A673 (cell line): ENCODE results near the gene GNRHR. TPM values are rescaled to one million over a fixed set of nuclear protein-coding genes. Genes with fewer than 3 reads are reported as not detected.
"Not testable (repeated sequence)": the region's sequence is repeated elsewhere in the genome, so short reads cannot be mapped to it uniquely, and the experiment has no call there.

Experiments
- BruUV-seq: library from RNA; stranded (reverse); fragments of 400-500 nt; replicated peaks from 2 replicates; lab custom pipeline; 2021; lab: Mats Ljungman, UMichigan
- CTCF ChIA-PET: fragments of 300-600 bp; sonication (Branson Sonifier 250); formaldehyde crosslinking; loops from one replicate; lab custom pipeline; 2022; ENCODE audit warnings: antibody characterized with exemption; lab: Charles Lee
- POLR2A ChIA-PET: fragments of 300-600 bp; sonication (Branson Sonifier 250); formaldehyde crosslinking; loops from one replicate; lab custom pipeline; 2022; ENCODE audit warnings: antibody characterized with exemption; ENCODE audit not compliant: low non-redundant PET; lab: Charles Lee
- DNase-seq: peaks from one replicate; pipeline ENCODE4 v3.0.0-alpha.2; 2015; ENCODE audit warnings: low spot score
- H3K27ac ChIP-seq: fragments of 200-600 bp; sonication (generic); 2 replicates; pipeline ENCODE4 v1.5.1; 2016; ENCODE audit warnings: mixed run types, low read depth, mild to moderate bottlenecking, mixed read lengths, antibody characterized with exemption, low read length; ENCODE audit not compliant: poor library complexity, severe bottlenecking
- H3K27me3 ChIP-seq: fragments of 200-600 bp; sonication (generic); replicated peaks from 2 replicates; pipeline ENCODE4 v1.6.1; 2017; ENCODE audit warnings: mixed run types, low read depth, mild to moderate bottlenecking, mixed read lengths, antibody characterized with exemption, low read length; ENCODE audit not compliant: insufficient read depth, poor library complexity
- H3K36me3 ChIP-seq: fragments of 200-600 bp; sonication (generic); 2 replicates; pipeline ENCODE4 v1.6.1; 2016; ENCODE audit warnings: mixed run types, mild to moderate bottlenecking, mixed read lengths, antibody characterized with exemption, low read length; ENCODE audit not compliant: insufficient read depth, poor library complexity, severe bottlenecking
- H3K4me1 ChIP-seq: fragments of 200-600 bp; sonication (generic); 2 replicates; pipeline ENCODE4 v1.6.1; 2017; ENCODE audit warnings: mixed run types, mild to moderate bottlenecking, mixed read lengths, antibody characterized with exemption, low read length; ENCODE audit not compliant: insufficient read depth, poor library complexity, severe bottlenecking
- H3K4me3 ChIP-seq: fragments of 200-600 bp; sonication (generic); 2 replicates; pipeline ENCODE4 v1.5.1; 2016; ENCODE audit warnings: low read depth, mixed run types, mild to moderate bottlenecking, mixed read lengths, low read length; ENCODE audit not compliant: poor library complexity, severe bottlenecking
- H3K9me3 ChIP-seq: fragments of 200-600 bp; sonication (generic); 2 replicates; pipeline ENCODE4 v1.6.1; 2016; ENCODE audit warnings: mixed run types, low read depth, mild to moderate bottlenecking, mixed read lengths, antibody characterized with exemption, low read length; ENCODE audit not compliant: poor library complexity, severe bottlenecking
- CTCF ChIP-seq: fragments of 300-800, 200-600 bp; sonication (generic); conservative IDR thresholded peaks from 2 replicates; pipeline ENCODE4 v1.5.1; 2017; ENCODE audit warnings: low read depth, mild to moderate bottlenecking, antibody characterized with exemption, low read length, moderate library complexity, mixed read lengths
- EZH2 ChIP-seq: fragments of 200-600 bp; sonication (generic); IDR thresholded peaks from 2 replicates; pipeline ENCODE4 v1.6.1; 2017; ENCODE audit warnings: borderline replicate concordance, low read depth, mild to moderate bottlenecking, mixed read lengths, antibody characterized with exemption, low read length; ENCODE audit not compliant: poor library complexity, severe bottlenecking
- intact Hi-C: fragments of 100-400 bp; cut with micrococcal nuclease; formaldehyde crosslinking; loops from one replicate; pipeline ENCODE4 v1.10.0; 2022; ENCODE audit not compliant: unreplicated experiment
- total RNA-seq: library from RNA; stranded (reverse); gene quantifications from 2 replicates; pipeline ENCODE4 v1.2.3, GENCODE V29; 2021

The GNRHR gene
- total RNA-seq, 1 experiment from 2014 or later: not detected

GRCh38 chr4:67743194-67743593 is 11.0 kb downstream of the GNRHR start:
- intact Hi-C loops: loop anchor here (10.0 kb wide), 1 partner anchor 432 kb away; no protein-coding TSS in a partner anchor
- Histone ChIP-seq H3K4me3 (no peak overlapping the region), H3K36me3 (no peaks in the 10 kb centered on the region), H3K9me3 (no peaks in the 10 kb centered on the region), H3K27me3 (no peaks in the 10 kb centered on the region), H3K27ac (no peak overlapping the region), H3K4me1 (no peaks in the 10 kb centered on the region)
- ChIA-PET POLR2A (no interaction called here), CTCF (no interaction called here)
- no peak for DNase-seq
- no peak for TF ChIP-seq CTCF
- TF ChIP-seq EZH2: no peak
- no TSS peak for BruUV-seq

GRCh38 chr4:67736262-67736661 is 17.9 kb downstream of the GNRHR start:
- H3K27me3 ChIP-seq: no peaks in the 10 kb centered on the region
- no TSS peak for BruUV-seq
- POLR2A ChIA-PET: interaction anchor here (0.6 kb wide), 1 partner anchor 16 kb away, joined by 5 read pairs; no protein-coding TSS in a partner anchor
- TF ChIP-seq EZH2: no peak
- no peak for TF ChIP-seq CTCF
- H3K36me3 ChIP-seq: no peaks in the 10 kb centered on the region
- no peaks in the 10 kb centered on the region for H3K4me1 ChIP-seq
- no peak overlapping the region for H3K27ac ChIP-seq
- H3K4me3 ChIP-seq: no peak overlapping the region
- no peaks in the 10 kb centered on the region for H3K9me3 ChIP-seq
- CTCF ChIA-PET: no interaction called here
- no peak for DNase-seq
- intact Hi-C loops: no loop called here

GRCh38 chr4:67735325-67735724 is 18.9 kb downstream of the GNRHR start:
- ChIA-PET CTCF (no interaction called here), POLR2A (no interaction called here)
- DNase-seq: no peak
- intact Hi-C loops: no loop called here
- Histone ChIP-seq H3K36me3 (no peaks in the 10 kb centered on the region), H3K4me3 (no peak overlapping the region), H3K4me1 (no peaks in the 10 kb centered on the region), H3K9me3 (no peaks in the 10 kb centered on the region), H3K27ac (no peak overlapping the region), H3K27me3 (no peaks in the 10 kb centered on the region)
- TF ChIP-seq CTCF (no peak), EZH2 (no peak)
- no TSS peak for BruUV-seq

GRCh38 chr4:67730511-67730910 is 23.7 kb downstream of the GNRHR start:
- H3K4me1 ChIP-seq, H3K27me3 ChIP-seq, H3K27ac ChIP-seq, DNase-seq, intact Hi-C loops, BruUV-seq, H3K9me3 ChIP-seq, H3K36me3 ChIP-seq, CTCF ChIA-PET, H3K4me3 ChIP-seq, POLR2A ChIA-PET: not testable (repeated sequence)
